ENCODE measurements around the gene KLK8. TPM values are rescaled to one million over a fixed set of nuclear protein-coding genes. Genes with fewer than 3 reads are reported as not detected.

Gene KLK8, protein sequence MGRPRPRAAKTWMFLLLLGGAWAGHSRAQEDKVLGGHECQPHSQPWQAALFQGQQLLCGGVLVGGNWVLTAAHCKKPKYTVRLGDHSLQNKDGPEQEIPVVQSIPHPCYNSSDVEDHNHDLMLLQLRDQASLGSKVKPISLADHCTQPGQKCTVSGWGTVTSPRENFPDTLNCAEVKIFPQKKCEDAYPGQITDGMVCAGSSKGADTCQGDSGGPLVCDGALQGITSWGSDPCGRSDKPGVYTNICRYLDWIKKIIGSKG
- polyA plus RNA-seq (ENCODE audit: insufficient read length in 4 of 4): 1 to 10 TPM in 3 of 4 donors, under 1 TPM in 1; 0.90 to 4.2 (median 2.2) TPM

- no peak for DNase-seq (ENCODE audit: low read depth in 4 of 4, low spot score in 2 of 4)
These were observed at the start of gene KLK8 for GRCh38 chr19:51001515-51001914. KLK8 (minus strand) TSS chr19:51001604; CDS start chr19:51001167, 437 bp downstream.

DNA sequence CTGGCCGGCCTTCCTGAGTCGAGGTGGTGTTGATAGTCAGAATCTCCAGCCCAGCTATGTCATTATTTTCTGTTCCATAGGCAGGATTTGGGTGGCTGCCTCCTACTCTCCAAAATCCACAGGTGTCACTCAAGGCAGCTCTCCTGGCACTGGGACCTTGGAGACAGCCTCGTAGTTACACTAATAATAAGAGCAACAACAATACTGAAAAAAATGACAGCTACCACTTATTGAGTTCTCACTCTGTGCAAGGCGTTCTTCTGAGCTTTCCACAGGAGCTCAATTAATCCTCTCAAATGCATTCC is 45.6 kb upstream of the KLK8 start:
- no peak for DNase-seq (ENCODE audit: low read depth in 4 of 4, low spot score in 2 of 4)

DNA sequence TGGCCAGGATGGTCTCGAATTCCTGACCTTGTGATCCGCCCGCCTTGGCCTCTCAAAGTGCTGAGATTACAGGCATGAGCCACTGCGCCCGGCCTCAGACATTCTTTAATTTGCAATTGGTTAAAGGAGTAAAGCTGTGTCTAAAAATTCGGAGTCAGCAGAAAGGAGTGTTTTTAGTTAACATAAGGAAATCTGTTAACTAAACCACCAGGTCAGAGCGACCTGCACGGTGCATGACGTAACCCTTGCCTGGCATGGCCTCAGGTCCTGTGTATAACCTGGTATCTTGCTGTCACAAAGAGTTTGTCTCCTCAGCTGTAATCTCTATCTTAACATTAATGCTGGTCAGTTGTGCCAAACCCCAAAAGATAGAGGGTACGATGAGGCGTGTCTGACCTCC is 42.9 kb upstream of the KLK8 start:
- no peak for DNase-seq (ENCODE audit: low read depth in 4 of 4, low spot score in 2 of 4)

DNA sequence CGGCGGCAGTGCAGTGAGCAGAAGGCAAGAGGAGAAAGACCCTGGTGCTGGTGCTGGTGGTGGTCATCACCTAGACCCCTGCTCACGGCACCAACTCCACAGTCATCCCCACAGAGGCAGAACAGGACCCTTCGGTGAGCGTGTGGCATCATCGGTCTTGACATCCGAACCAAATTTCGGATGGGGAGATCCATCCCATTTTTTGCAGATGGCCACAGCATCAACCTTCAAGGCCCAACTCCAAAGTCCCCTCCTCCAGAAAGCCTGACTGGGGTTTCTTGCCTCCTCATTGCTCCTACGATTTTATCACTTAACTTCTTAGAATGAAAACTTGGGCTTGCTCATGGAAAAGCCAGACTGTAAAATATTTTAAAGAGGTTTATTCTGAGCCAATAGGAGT is 42.1 kb upstream of the KLK8 start:
- no peak for DNase-seq (ENCODE audit: low read depth in 4 of 4, low spot score in 2 of 4)

DNA sequence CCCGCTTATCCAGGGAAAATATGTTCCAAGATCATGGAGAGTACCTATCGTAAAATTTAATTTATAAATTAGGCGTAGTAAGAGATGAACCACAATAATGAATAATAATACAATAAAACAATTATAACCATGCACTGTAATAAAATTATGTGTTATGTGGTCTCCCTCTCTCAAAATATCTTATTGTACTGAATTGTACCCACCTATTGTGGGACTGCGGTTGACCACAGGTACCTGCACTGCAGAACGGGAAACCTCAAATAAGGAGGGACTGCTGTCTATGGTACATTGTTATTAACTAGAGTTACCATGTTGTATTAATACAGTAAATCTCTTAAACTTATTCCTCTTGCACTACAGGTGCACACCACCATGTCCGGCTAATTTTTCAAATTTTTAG is 38.7 kb upstream of the KLK8 start:
- DNase-seq (ENCODE audit: low read depth in 4 of 4, low spot score in 2 of 4): no peak

DNA sequence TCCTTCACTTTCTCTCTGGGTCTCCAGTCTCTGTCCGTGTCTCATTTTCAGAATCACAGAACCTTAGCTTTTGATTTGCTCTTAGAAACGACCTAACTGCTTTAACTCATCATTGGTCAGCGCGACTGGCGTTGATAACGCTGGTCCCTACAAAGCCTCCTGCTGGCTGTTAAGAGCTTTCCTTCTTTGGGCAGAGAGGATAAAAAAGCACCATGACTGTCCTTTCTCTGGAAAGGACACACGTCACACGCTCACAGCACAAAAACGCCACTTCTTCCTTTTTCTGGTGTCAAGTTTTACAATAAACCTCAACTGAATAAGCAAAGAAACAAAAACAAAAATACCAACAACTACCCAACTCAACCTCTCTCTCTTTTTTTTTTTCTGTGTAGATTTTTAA is 35.1 kb upstream of the KLK8 start:
- DNase-seq (ENCODE audit: low read depth in 4 of 4, low spot score in 2 of 4): no peak

DNA sequence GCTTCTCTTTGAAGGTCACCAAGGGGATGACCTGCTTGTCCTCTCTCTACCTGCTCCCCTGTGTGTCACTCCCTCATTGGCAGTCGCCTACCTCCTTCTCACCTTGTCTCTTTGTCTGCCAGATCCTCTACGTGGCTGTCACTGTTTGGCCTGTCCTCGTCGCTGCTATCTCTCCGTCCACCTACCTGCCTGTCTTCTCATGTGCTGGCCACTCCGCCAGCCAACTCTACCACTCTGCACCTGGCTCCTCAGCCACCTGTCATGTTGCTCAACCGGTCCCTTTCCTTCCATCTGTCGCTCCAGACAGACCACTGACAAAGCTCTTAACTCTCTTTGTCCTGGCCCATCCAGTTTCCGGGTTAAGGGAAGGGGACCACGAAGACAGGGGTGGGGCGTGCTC is 33.3 kb upstream of the KLK8 start, which contains the start of gene KLK12:
Gene KLK12, minus strand, starts transcription at position 299 of the 400 bp plus-strand sequence. CDS start 381 bp downstream, outside the sequence.
- DNase-seq (ENCODE audit: low read depth in 4 of 4, low spot score in 2 of 4): no peak

DNA sequence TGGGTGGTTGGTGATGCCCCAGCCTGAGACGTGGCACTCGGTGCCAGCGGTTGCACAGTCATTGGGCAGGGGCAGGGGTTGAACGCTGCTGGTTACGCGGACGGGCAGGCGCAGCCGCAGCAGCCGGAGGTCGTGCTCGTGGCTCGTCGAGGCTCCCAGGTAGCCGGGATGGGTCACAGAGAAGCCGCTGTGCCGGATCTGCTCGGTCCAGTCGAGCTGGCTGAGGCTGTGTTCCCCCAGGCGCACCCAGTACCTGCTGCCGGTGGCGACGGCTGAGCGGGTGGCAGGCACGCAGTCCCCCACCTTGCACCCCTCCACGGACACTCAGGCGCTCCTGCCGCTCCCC is 30.4 kb upstream of the KLK8 start:
- no peak for DNase-seq (ENCODE audit: low read depth in 4 of 4, low spot score in 2 of 4)

DNA sequence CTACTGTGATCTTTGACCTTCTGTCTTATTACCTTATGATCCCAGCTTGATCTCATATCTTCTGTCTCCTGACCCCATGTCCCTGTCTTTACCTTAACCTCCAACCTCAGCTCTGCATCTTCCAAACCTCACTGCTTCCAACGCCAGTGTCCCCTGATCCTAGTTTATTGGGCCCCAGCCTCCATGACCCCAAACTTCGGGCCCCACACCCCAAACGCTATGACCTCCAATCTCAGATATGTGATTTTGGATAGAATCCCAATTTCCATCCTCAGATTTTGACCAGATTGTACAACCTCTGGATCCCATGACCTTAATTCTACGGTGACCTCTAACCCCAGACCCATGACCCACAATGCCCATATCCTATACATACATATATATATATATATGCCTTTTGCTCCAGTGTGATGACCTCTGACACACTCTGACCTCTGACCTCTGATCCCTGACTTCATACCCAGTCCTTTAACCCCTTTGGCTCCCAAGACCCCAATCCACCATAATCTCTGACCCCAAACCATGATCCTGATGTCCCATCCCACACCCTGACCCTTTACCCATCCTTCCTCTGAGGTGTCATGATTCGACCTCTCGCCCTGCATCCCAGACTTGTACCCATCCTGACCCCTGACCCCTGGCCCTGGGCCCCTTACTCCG is 29.9 kb upstream of the KLK8 start:
- no peak for DNase-seq (ENCODE audit: low read depth in 4 of 4, low spot score in 2 of 4)

- DNase-seq (ENCODE audit: low read depth in 4 of 4, low spot score in 2 of 4): no peak
These were observed 29.2 kb upstream of the KLK8 start for GRCh38 chr19:51030631-51031030.

DNA sequence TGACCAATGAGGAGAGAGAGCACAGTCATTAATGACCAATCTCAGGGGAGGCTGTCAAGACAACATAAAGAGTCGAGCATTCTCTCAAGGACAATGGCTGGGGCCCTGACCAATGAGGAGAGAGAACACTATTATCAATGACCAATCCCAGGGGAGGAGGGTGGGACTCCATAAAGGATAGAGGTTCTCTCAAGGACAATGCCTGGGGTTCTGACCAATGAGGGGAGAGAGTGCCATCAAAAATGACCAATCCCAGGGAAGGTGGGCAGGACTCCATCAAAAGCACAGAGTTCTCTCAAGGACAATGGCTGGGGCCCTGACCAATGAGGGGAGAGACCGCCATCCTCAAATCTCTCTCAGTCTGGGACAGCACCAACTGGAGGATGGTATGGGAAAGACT is 28.3 kb upstream of the KLK8 start:
- DNase-seq (ENCODE audit: low read depth in 4 of 4, low spot score in 2 of 4): no peak

GRCh38 chr19:51027873-51028272 is 26.5 kb upstream of the KLK8 start:
- DNase-seq (ENCODE audit: low read depth in 4 of 4, low spot score in 2 of 4): no peak

DNA sequence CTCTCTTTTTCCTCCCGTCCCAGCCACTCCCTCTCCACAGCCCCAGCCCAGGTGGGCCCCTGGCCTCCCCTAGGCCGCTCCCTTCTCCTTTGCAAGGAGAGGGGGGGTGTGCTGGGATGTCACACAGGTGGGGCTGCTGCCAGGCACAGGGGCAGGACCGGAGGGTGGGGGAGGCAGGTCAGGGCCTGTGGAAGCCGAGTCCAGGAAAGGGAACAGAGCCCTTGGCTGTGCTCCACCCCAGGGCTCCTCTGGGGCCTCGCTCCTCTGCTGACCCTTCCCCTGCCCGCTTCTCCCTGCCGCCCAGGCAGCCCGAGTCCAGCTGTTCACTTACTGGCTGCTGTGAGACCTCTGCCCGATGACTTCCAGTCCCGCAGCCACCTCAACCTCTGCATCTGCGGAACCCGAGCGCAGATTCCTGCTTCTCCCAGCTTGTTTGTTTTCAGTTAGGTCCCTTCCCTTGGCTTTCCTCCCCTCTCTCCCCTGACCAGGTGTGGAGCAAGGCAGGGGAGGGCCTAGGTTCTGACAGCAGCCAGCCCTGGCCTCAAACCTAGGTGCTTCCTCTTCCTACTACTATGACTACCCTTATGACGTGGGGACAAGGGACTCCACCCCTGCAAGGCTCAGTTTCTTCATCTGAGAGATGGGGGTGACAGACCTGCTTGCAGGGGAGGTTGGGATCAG is 25.9 kb upstream of the KLK8 start:
- no peak for DNase-seq (ENCODE audit: low read depth in 4 of 4, low spot score in 2 of 4)

DNA sequence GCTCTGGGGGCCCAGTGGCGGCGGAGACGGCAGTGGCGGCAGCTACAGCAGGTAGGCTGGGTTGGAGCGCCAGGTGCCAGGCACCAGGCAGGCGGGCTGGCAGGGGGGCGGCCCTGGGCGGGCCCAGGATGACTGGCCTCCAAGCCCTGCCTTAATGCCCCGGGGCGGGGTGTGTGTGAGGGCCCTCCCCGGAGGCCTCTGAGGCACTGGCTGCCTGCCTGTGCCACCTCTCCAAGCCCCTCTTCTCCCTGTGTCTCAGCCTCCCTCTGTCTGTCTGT is 25.1 kb upstream of the KLK8 start, which contains the start of gene KLK11:
Gene KLK11, minus strand, starts transcription at position 63 of the 278 bp plus-strand sequence. CDS start 985 bp downstream, outside the sequence.
- no peak for DNase-seq (ENCODE audit: low read depth in 4 of 4, low spot score in 2 of 4)

DNA sequence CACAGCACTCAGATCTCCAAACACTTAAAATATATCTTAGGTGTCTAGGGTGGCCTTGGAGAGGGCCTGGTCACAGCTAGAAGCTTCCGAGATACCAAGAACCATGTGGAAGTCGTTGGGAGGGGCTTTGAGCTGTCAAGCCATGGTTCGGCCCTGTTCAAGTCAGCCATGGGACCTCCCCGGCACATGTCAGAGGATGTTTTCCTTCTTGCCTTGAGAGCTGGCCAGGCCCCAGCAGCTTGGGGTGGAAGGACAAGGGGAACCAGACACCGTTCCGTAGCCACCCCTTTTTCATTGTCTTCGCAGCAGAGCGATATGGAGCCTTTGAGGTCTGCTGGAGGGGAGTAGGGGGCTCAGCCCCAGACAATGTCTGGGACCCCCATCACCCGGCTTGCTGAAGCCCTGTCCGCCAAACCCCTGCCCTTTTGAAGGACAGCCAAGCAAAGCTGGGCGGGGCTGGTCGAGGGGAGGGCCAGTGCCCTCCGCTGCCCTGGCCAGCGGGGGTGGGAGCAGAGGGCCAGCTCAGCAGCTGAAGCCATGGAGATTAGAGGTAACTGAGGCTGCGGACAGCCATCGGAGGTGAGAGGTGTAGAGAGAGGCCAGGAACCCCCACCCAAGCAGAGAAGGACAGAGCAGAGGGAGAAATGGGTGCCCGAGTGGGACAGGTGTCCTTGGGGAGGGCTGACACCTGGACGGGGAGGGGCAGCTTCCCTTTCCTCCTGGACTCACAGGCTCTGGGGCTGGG is 24.6 kb upstream of the KLK8 start:
- no peak for DNase-seq (ENCODE audit: low read depth in 4 of 4, low spot score in 2 of 4)

DNA sequence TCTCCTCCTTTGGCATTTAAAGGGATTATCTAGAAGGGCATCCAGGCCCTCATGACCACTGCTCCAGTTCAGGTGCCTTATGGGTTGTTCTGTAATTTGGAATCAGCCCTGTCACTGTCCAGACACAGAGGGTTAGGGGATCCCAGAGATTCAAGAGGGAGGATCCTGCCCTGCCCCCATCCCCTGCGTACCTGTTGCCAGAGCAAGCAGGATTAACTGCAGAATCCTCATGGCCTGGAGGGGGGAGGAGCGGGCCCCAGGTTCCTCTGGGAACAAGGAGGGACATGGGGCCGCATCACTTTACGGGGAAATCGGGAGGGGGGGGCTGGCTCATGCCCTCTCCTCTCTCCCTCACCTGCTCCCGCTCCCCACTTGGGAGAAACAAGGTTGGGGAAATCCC is 24.0 kb upstream of the KLK8 start:
- no peak for DNase-seq (ENCODE audit: low read depth in 4 of 4, low spot score in 2 of 4)

- DNase-seq (ENCODE audit: low read depth in 4 of 4, low spot score in 2 of 4): no peak
These were observed 23.5 kb upstream of the KLK8 start for GRCh38 chr19:51024924-51025323.

DNA sequence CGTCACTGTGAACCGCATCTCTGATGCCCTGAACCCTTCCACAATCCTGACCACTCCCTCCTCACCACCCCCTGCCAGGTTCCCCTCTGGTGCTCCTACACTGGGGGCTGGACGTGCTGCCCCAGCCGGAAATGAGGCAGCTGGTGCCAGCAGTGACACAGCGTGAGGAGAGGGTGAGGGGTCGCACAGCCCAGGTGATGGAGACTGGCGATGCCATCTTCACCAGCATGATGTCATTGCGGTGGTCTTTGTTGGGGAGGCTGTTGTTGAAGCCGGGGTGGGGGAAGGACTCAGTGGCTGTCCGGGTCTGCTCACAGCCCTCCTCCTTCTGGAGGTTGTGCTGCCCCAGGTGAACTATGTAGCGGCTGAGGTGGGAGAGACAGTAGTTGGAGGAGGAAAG is 22.5 kb upstream of the KLK8 start:
- no peak for DNase-seq (ENCODE audit: low read depth in 4 of 4, low spot score in 2 of 4)

DNA sequence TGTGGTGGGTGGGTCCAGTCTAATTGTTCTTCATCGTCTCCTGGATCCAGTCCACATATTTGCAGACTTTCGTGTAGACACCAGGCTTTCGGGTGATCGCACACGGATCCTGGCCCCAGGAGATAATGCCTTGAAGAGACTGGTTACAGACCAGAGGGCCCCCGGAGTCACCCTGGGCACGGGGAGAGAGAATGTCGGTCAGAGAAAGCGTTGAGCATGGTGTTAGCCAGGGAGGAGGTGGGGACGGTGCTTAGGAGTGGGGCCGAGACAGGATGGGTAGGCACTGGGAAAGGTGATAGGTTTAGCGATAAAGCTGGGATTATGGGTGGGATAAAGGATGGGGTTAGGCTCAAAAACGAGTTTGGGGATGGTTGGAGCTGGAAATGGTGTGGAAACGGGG is 21.1 kb upstream of the KLK8 start:
- DNase-seq (ENCODE audit: low read depth in 4 of 4, low spot score in 2 of 4): no peak

DNA sequence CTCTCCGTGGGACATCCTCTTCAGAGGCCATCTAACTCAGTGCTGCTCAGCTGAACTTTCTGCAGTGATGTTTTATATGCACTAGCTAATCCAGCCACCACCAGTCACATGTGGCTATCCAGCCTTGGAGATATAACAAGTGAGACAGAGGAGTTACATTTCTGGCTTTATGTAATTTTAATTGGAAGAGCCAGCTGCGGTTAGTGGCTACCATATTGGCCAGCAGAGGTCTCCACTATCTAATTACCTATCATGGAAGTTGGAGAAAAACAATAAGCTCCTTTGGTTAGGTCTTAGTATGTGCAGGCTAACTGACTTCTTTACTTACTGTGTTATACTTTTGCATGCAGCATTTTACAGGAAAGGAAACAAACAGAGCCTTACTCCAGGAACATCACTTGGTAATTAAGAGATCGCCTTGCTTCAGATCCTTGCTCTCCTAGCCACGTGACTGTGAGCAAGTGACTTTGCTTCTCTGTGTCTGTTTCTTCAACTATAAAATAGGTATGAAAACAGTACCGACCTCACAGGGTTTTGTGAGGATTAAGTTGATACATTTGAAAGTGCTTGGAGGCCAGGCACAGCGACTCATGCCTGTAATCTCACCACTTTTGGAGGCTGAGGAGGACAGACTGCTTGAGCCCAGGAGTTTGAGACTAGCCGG is 19.7 kb upstream of the KLK8 start:
- DNase-seq (ENCODE audit: low read depth in 4 of 4, low spot score in 2 of 4): peak in 1 of 4 donors; percentile 50

GRCh38 chr19:51019544-51019925 is 18.1 kb upstream of the KLK8 start, which contains the start of gene KLK10:
KLK10 (minus strand) TSS chr19:51019709; CDS start chr19:51019130, 579 bp downstream.
- DNase-seq (ENCODE audit: low read depth in 4 of 4, low spot score in 2 of 4): no peak

Measured in left renal cortex interstitium (tissue), 4 donors.